Measurements from ENCODE around the gene CCDC15.

Gene CCDC15

GRCh38 chr11:124935548-124936514 is 18.2 kb upstream of the CCDC15 start, which contains the start of gene HEPACAM:
Gene HEPACAM, minus strand, starts transcription at chr11:124936047. Its CDS starts 41 bp downstream, at chr11:124936006.
- no peak for ATAC-seq

GRCh38 chr11:124937336-124937935 is 16.6 kb upstream of the CCDC15 start:
- ATAC-seq: no peak
- no peak for TF ChIP-seq ARNTL (CRISPR knock-in tag; IDR thresholded peaks at IDR 0.05; ENCODE audit: borderline replicate concordance, low read depth)
- TF ChIP-seq OSR1 (CRISPR knock-in tag; IDR thresholded peaks at IDR 0.05): no peak
- TF ChIP-seq ZC3H10 (CRISPR knock-in tag; IDR thresholded peaks at IDR 0.05): no peak
- TF ChIP-seq ESRRG (CRISPR knock-in tag; IDR thresholded peaks at IDR 0.05): no peak
- TF ChIP-seq BACH2 (CRISPR knock-in tag; IDR thresholded peaks at IDR 0.05; ENCODE audit: borderline replicate concordance): no peak
- TF ChIP-seq TOX (CRISPR knock-in tag; IDR thresholded peaks at IDR 0.05; ENCODE audit: borderline replicate concordance): no peak
- TF ChIP-seq TSHZ2 (CRISPR knock-in tag; IDR thresholded peaks at IDR 0.05): no peak
- TF ChIP-seq GLIS3 (CRISPR knock-in tag; IDR thresholded peaks at IDR 0.05): no peak
- TF ChIP-seq POU6F1 (CRISPR knock-in tag; IDR thresholded peaks at IDR 0.05; ENCODE audit: borderline replicate concordance, low read depth): no peak
- TF ChIP-seq ZNF70 (CRISPR knock-in tag; IDR thresholded peaks at IDR 0.05): no peak

More at GRCh38 chr11:124935548-124936514, 18.2 kb upstream of the CCDC15 start, which contains the start of gene HEPACAM:
- no peak for TF ChIP-seq ZNF70 (CRISPR knock-in tag; IDR thresholded peaks at IDR 0.05)
- TF ChIP-seq POU6F1 (CRISPR knock-in tag; IDR thresholded peaks at IDR 0.05; ENCODE audit: borderline replicate concordance, low read depth): no peak
- no peak for TF ChIP-seq PATZ1 (CRISPR knock-in tag; IDR thresholded peaks at IDR 0.05; ENCODE audit: borderline replicate concordance)
- no peak for TF ChIP-seq ZNF565 (CRISPR knock-in tag; conservative IDR thresholded peaks at IDR 0.05; ENCODE audit: low read depth)
- no peak for TF ChIP-seq BACH2 (CRISPR knock-in tag; IDR thresholded peaks at IDR 0.05; ENCODE audit: borderline replicate concordance)
- no peak for TF ChIP-seq ESRRG (CRISPR knock-in tag; IDR thresholded peaks at IDR 0.05)
- TF ChIP-seq CREB5 (CRISPR knock-in tag; IDR thresholded peaks at IDR 0.05; ENCODE audit: low read depth): no peak
- TF ChIP-seq ZC3H10 (CRISPR knock-in tag; IDR thresholded peaks at IDR 0.05): no peak
- TF ChIP-seq ZFP3 (CRISPR knock-in tag; IDR thresholded peaks at IDR 0.05): no peak
- TF ChIP-seq PPARA (CRISPR knock-in tag; IDR thresholded peaks at IDR 0.05; ENCODE audit: borderline replicate concordance): no peak
- no peak for TF ChIP-seq RARB (CRISPR knock-in tag; IDR thresholded peaks at IDR 0.05)
- no peak for TF ChIP-seq ISL1 (CRISPR knock-in tag; IDR thresholded peaks at IDR 0.05)
- no peak for TF ChIP-seq CSDC2 (CRISPR knock-in tag; IDR thresholded peaks at IDR 0.05)
- no peak for TF ChIP-seq CSRNP3 (CRISPR knock-in tag; IDR thresholded peaks at IDR 0.05)
- no peak for TF ChIP-seq TOX (CRISPR knock-in tag; IDR thresholded peaks at IDR 0.05; ENCODE audit: borderline replicate concordance)
- TF ChIP-seq GLIS3 (CRISPR knock-in tag; IDR thresholded peaks at IDR 0.05): no peak
- TF ChIP-seq OSR1 (CRISPR knock-in tag; IDR thresholded peaks at IDR 0.05): no peak
- no peak for TF ChIP-seq SNAI2 (CRISPR knock-in tag; IDR thresholded peaks at IDR 0.05)

All from SK-N-SH treated with all-trans-retinoic acid at 6 μM for 48 hours (cell line).